GM19240 (cell line): ENCODE results near the gene TBC1D5.
"Not testable (repeated sequence)": the region's sequence is repeated elsewhere in the genome, so short reads cannot be mapped to it uniquely, and the experiment has no call there.

Experiments
- DNase-seq: peaks from one replicate; pipeline ENCODE4 v3.0.0; 2011; ENCODE audit warnings: low spot score; ENCODE audit not compliant: insufficient read length

TBC1D5 gene

GRCh38 chr3:17550624-17551023 is 191.8 kb downstream of the TBC1D5 start:
- DNase-seq = no peak

- no peak for DNase-seq
These were observed 195.8 kb downstream of the TBC1D5 start for GRCh38 chr3:17546500-17547255.

- no peak for DNase-seq
These were observed 197.8 kb downstream of the TBC1D5 start for GRCh38 chr3:17544632-17545031.

GRCh38 chr3:17542591-17542990 is 199.8 kb downstream of the TBC1D5 start:
- DNase-seq = no peak

GRCh38 chr3:17539436-17539835 is 203.0 kb downstream of the TBC1D5 start:
- DNase-seq = no peak

GRCh38 chr3:17535274-17535673 is 207.2 kb downstream of the TBC1D5 start:
- DNase-seq = no peak

- not testable (repeated sequence) for DNase-seq
These were observed 210.0 kb downstream of the TBC1D5 start for GRCh38 chr3:17532446-17532845.

GRCh38 chr3:17529677-17530076 is 212.8 kb downstream of the TBC1D5 start:
- no peak for DNase-seq

GRCh38 chr3:17518189-17519059 is 224.0 kb downstream of the TBC1D5 start:
- DNase-seq = no peak

GRCh38 chr3:17515445-17516234 is 226.8 kb downstream of the TBC1D5 start:
- no peak for DNase-seq

GRCh38 chr3:17514597-17514996 is 227.8 kb downstream of the TBC1D5 start:
- no peak for DNase-seq

GRCh38 chr3:17510265-17510664 is 232.2 kb downstream of the TBC1D5 start:
- DNase-seq = no peak

- no peak for DNase-seq
These were observed 234.2 kb downstream of the TBC1D5 start for GRCh38 chr3:17508180-17508752.

- no peak for DNase-seq
These were observed 235.0 kb downstream of the TBC1D5 start for GRCh38 chr3:17507480-17507879.

GRCh38 chr3:17505856-17506255 is 236.6 kb downstream of the TBC1D5 start:
- no peak for DNase-seq

GRCh38 chr3:17501745-17502144 is 240.7 kb downstream of the TBC1D5 start:
- DNase-seq = no peak

- no peak for DNase-seq
These were observed 241.8 kb downstream of the TBC1D5 start for GRCh38 chr3:17500618-17501017.

GRCh38 chr3:17494117-17494809 is 248.2 kb downstream of the TBC1D5 start:
- DNase-seq = no peak

GRCh38 chr3:17491601-17492000 is 250.8 kb downstream of the TBC1D5 start:
- no peak for DNase-seq

GRCh38 chr3:17491190-17491589 is 251.2 kb downstream of the TBC1D5 start:
- not testable (repeated sequence) for DNase-seq

- no peak for DNase-seq
These were observed 253.3 kb downstream of the TBC1D5 start for GRCh38 chr3:17489139-17489538.
